GM19438 (cell line): ENCODE results near the gene OR9Q1.

Source experiments
- ATAC-seq: cut with Tn5 transposase; IDR thresholded peaks from one replicate; pipeline ENCODE4 v1.9.1; 2021; ENCODE audit warnings: low read depth; ENCODE audit not compliant: unreplicated experiment

OR9Q1 gene

DNA sequence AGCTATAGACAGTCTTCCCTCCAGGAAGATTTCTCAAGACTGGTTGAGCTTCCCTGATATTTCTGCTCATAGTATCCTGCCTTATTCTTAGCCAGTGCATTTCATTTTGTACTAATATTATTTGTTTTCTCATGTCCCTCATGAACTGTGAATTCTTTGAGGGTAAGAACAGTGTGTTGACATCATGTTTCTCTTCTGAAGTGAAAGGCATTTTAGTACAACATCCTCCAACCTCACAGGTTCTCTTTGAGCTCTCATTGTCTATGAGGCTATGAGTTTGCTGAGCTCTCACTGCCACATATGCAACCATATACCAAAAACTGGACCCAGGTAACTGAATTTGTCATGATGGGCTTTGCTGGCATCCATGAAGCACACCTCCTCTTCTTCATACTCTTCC is 7.0 kb downstream of the OR9Q1 start, which contains the start of gene OR6Q1:
TSS of gene OR6Q1 (plus strand) at position 301 of the 400 bp plus-strand sequence. CDS start at position 301, 0 bp downstream.
- ATAC-seq = no peak

DNA sequence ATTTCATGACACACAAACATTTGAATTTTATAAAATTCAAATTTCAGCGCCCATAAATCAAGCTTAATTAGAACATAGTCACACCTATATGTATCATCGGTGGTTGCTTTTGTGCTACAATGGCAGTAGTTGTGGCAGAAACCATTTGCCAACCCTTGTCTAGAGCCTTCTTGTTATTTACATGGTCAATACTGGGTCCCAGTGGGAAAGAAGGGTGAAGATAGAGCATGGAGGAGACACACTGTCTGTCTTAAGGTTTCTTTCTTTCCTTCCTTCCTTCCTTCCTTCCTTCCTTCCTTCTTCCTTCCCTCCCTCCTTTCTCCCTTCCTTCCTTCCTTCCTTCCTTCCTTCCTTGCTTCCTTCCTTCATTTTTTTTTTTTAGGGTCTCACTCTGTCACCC is 10.8 kb downstream of the OR9Q1 start:
- ATAC-seq = no peak

- no peak for ATAC-seq
Measured at GRCh38 chr11:58039589-58039988, 15.9 kb downstream of the OR9Q1 start.

- no peak for ATAC-seq
Measured at GRCh38 chr11:58043379-58043778, 19.7 kb downstream of the OR9Q1 start.

DNA sequence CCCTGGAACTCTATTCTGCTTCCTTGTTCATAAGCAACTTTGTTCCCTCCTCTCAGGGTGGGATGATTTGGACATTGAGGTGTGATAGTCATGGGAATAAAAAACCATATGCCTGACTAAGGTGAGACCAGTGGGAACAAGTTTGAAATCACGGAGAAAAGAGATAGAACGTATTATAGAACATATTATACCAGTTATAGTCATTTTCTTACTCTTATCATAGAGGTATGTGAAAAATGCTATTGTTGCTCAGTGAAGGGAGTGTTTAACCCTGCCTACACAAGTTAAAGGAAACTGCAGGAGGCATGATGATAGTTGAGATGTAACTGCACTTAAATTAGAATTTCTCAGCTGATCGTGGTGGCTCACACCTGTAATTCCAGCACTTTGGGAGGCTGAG is 22.6 kb downstream of the OR9Q1 start:
- ATAC-seq = no peak

GRCh38 chr11:58047818-58048217 is 24.1 kb downstream of the OR9Q1 start:
- ATAC-seq = no peak

- no peak for ATAC-seq
Measured at GRCh38 chr11:58055806-58056401, 32.2 kb downstream of the OR9Q1 start.

- ATAC-seq = no peak
Measured at GRCh38 chr11:58057481-58057880, 33.8 kb downstream of the OR9Q1 start.

- ATAC-seq = no peak
Measured at GRCh38 chr11:58058276-58059006, 34.8 kb downstream of the OR9Q1 start.

- ATAC-seq = no peak
Measured at GRCh38 chr11:58059007-58059350, 35.3 kb downstream of the OR9Q1 start.

DNA sequence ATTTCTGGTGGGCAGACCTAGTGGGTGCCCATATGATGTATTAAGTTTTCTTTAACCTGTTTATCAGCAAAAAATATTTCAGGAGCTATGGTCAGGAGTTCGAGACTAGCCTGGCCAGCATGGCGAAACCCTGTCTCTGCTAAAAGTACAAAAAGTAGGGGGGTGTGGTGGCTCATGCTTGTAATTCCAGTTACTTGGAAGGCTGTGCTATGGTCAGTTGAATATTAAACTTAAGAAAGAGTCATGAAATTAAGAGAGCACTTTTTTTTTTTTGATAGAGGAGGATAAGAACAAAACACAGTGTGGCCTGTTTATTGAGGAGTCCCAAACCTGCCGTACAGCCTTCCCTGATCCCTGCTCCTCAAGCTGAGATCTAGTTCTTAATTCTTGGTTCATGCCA is 36.9 kb downstream of the OR9Q1 start:
- no peak for ATAC-seq

DNA sequence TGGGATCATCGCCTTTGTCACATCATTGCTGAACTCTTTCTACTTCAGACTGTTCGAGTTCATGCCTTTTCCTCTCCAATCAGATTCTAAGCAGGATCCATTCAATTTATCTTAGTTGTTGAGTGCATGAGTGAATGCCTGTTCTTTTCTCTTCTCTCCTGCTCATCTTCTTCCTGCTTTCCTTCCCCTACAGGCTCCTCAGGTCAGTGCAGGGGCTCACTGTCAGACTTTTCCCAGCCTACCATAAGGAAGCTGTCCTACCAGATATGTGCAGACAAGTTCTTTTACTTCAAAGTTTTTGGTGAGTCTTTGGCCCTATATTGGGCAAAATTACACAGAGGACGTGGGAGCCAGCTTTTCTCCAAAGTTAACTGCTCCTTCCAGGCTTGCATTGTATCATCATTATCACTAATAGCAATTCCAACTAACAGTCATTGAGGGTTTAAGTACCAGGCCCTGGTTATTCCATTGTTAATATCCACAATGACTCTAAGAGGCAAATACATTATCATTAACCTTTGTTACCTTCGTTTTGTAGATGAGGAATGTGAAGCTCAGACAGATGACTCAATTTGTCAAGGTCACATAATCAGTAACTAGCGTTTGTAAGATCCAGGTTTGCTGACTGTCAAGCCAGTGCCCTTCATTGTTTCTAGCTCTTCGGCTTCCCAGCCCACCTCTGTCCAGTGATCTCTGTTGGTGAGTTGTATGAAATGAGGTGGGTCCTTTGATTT is 37.4 kb downstream of the OR9Q1 start:
- ATAC-seq = no peak

GRCh38 chr11:58061813-58062212 is 38.1 kb downstream of the OR9Q1 start:
- no peak for ATAC-seq

GRCh38 chr11:58067685-58068084 is 44.0 kb downstream of the OR9Q1 start:
- no peak for ATAC-seq

GRCh38 chr11:58068655-58069054 is 45.0 kb downstream of the OR9Q1 start:
- ATAC-seq = no peak

- no peak for ATAC-seq
Measured at GRCh38 chr11:58070585-58070984, 46.9 kb downstream of the OR9Q1 start.

DNA sequence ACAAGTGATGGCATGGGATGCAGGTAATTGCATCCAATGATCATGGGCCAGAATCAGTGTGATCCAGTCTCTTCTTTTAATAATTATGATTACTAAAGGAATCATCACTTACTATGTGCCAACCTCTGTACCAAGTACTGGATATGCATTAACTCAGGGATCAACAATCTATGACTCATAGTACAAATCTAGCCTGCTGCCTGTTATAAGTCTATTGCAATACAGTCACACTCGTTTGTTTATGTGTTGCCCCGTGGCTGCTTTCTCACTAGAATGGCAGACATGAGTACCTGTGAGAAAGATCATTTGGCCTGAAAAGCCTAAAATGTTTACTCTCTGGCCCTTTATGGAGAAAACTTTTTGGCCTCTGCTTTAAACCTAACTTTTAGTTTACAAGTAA is 52.1 kb downstream of the OR9Q1 start:
- ATAC-seq = no peak

GRCh38 chr11:58086528-58086927 is 62.8 kb downstream of the OR9Q1 start:
- no peak for ATAC-seq

- no peak for ATAC-seq
Measured at GRCh38 chr11:58097437-58097836, 73.8 kb downstream of the OR9Q1 start.

GRCh38 chr11:58121096-58121495 is 97.4 kb downstream of the OR9Q1 start:
- ATAC-seq = no peak

- no peak for ATAC-seq
Measured at GRCh38 chr11:58125469-58125868, 101.8 kb downstream of the OR9Q1 start, which contains the start of gene OR9I1. Gene OR9I1, minus strand, starts transcription at chr11:58125530. Its CDS starts 6,086 bp downstream, at chr11:58119444.

DNA sequence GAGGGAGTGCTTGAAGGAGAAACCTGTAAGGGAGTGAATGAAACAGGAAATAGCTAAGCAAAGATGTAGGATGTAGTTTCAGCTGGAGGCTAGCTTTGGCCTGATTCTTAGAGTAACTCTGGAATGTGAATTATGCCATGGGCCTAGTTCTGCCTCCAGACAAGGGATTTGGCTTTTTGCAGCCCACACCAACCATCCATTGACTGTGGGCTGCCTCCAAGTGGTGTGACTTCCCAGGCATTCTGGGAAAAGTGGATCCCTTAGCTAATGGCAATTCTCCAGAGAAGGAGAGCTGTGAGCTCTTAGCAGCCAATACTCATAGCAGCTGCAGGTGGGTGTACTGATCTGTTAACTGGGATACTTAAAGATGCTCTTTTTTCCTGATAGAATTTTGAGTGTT is 103.7 kb downstream of the OR9Q1 start:
- ATAC-seq = no peak
